Measurements from ENCODE around the gene ITPRIP. TPM values are rescaled to one million over a fixed set of nuclear protein-coding genes. Genes with fewer than 3 reads are reported as not detected.

ITPRIP gene
- total and polyA plus RNA-seq, 2 of the 8 experiments (the other 6 are each of a cell fraction or from before 2014, with no cell fraction given), result 15.3 to 16.9 TPM

DNA sequence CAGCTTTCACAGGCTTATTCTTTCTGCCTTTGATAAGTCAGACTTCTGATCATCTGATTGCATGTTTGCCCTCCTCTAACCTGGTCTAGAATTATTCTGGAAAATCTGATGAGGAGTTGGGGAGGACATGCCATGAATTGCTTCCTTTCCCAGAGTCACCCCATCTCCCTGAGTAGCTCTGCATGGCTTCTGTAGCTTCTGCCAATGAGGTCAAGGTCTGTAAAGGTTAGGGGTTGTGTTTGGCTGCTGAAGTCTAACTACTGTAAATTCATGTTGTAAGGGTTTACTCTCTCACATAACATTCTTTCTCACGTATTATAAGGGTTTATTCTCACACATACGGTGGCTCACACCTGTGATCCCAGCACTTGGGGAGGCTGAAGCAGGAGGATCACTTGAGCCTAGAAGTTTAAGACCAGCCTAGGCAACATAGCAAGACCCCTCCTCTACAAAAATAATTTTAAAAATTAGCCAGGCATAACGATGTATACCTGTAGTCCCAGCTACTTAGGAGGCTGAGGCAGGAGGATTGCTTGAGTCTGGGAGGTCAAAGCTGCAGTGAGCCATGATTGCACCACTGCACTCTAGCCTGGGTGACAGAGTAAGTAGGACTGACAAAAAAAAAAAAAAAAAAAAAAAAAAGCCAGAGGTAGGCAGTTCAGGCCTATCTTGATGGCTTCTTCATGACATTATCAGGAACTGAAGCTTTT, 58.6 kb downstream of the ITPRIP start:
- no peak overlapping the region for H2AFZ ChIP-seq (ENCODE audit: low read length)
- H2BK5ac ChIP-seq (ENCODE audit: low read depth, low read length), result no peak overlapping the region
- H3K23ac ChIP-seq (ENCODE audit: insufficient read length), result no peak overlapping the region
- H3K9ac ChIP-seq (replicated peaks in 1 of 4; ENCODE audit: extremely low read depth in 1 of 4, low read depth in 3 of 4, low read length in 3 of 4), result no peak overlapping the region
- FAIRE-seq, result no peak
- no peak overlapping the region for H3K4me3 ChIP-seq (ENCODE audit: extremely low read depth in 1 of 4, insufficient read depth in 2 of 4, low read depth in 3 of 4, low read length in 4 of 4)
- no peak overlapping the region for H4K8ac ChIP-seq (ENCODE audit: extremely low read depth, insufficient read depth, low read length)
- H3K27me3 ChIP-seq (replicated peaks in 1 of 4; ENCODE audit: control insufficient read depth in 3 of 4, extremely low read depth in 1 of 4, insufficient read depth in 3 of 4, low read length in 3 of 4), result peaks cover 0 to 5% (median 2%) of the 10 kb centered on the region in 4 experiments; a peak in 2 of 7 replicates
- H3K4ac ChIP-seq (replicated peaks; ENCODE audit: insufficient read length, low read depth, low read length), result no peak overlapping the region
- no peak overlapping the region for H3K56ac ChIP-seq (replicated peaks; ENCODE audit: insufficient read length, low read depth, low read length)
- H2BK120ac ChIP-seq (replicated peaks; ENCODE audit: low read depth, low read length), result no peak overlapping the region
- no peak overlapping the region for H4K5ac ChIP-seq (ENCODE audit: insufficient read length, low read depth, low read length)
- ChIA-PET CTCF (ENCODE audit: partially characterized antibody) (interaction anchor here (0.6 to 8.7 kb wide), 13 partner anchors 10 to 1201 kb away, joined by 3 to 146 read pairs (median 3); partner anchors contain the start of gene CFAP58), POLR2A (ENCODE audit: partially characterized antibody) (interaction anchor here (0.7 to 0.8 kb wide), 2 partner anchors 8 to 11 kb away, joined by 3 read pairs; partner anchors contain the start of gene GSTO2)
- no peak overlapping the region for H3K14ac ChIP-seq (ENCODE audit: insufficient read length)
- H3K4me2 ChIP-seq (ENCODE audit: insufficient read depth in 1 of 2, low read depth in 2 of 2, low read length in 2 of 2), result no peak overlapping the region
- H3K36me3 ChIP-seq (ENCODE audit: control insufficient read depth in 2 of 4, insufficient read depth in 4 of 4, low read length in 3 of 4), result peaks cover 0 to 2% (median 0%) of the 10 kb centered on the region in 4 experiments; a peak in 2 of 8 replicates
- H4K20me1 ChIP-seq (replicated peaks in 1 of 2; ENCODE audit: control insufficient read depth in 1 of 2, insufficient read depth in 2 of 2, low read length in 2 of 2), result no peaks in the 10 kb centered on the region
- no peak for DNase-seq (ENCODE audit: low read depth in 1 of 2, low spot score in 2 of 2)
- no peak overlapping the region for H3K18ac ChIP-seq (ENCODE audit: extremely low read depth, low read length)
- H2BK20ac ChIP-seq (ENCODE audit: low read length), result no peak overlapping the region
- no peak overlapping the region for H4K91ac ChIP-seq (replicated peaks; ENCODE audit: insufficient read length, low read length)
- no peak overlapping the region for H2BK12ac ChIP-seq (ENCODE audit: low read depth, low read length)
- no peaks in the 10 kb centered on the region for H3K23me2 ChIP-seq (ENCODE audit: low read depth, low read length)
- H3K27ac ChIP-seq (ENCODE audit: low read depth, low read length), result no peak overlapping the region
- no peaks in the 10 kb centered on the region for H3K9me3 ChIP-seq (ENCODE audit: insufficient read depth in 2 of 2, low read depth in 1 of 2, low read length in 1 of 2)
- no peaks in the 10 kb centered on the region for H3K79me1 ChIP-seq (ENCODE audit: low read depth, low read length)
- no peaks in the 10 kb centered on the region for H3K79me2 ChIP-seq (ENCODE audit: control insufficient read depth in 1 of 2, insufficient read depth in 2 of 2, low read length in 2 of 2)
- 90% methylated on average over 3 of the region's 3 CpGs; no CpG with 5 or more reads in 1 of the 2 experiments for WGBS, 2 experiments (ENCODE audit: extremely low coverage in 1 of 2, insufficient coverage in 1 of 2, insufficient read length in 1 of 2, insufficient replicate concordance in 2 of 2, low coverage in 1 of 2, low lambda C conversion rate in 2 of 2, missing lambda C conversion rate in 1 of 2)
- no peak overlapping the region for H2AK5ac ChIP-seq (ENCODE audit: low read depth, low read length)
- TF ChIP-seq SAP30 (IDR thresholded peaks at IDR 0.05; ENCODE audit: insufficient read depth, insufficient replicate concordance, low read length), result no peak
- TF ChIP-seq SP4 (IDR thresholded peaks at IDR 0.05; ENCODE audit: low read length), result no peak
- TF ChIP-seq GTF2F1 (IDR thresholded peaks at IDR 0.05; ENCODE audit: borderline replicate concordance, low read depth, low read length), result no peak
- no peak for TF ChIP-seq KDM1A (IDR thresholded peaks at IDR 0.05; ENCODE audit: borderline replicate concordance, low read length)
- no peak for TF ChIP-seq TAF1 (IDR thresholded peaks at IDR 0.05; ENCODE audit: low read depth, low read length)
- TF ChIP-seq POU5F1 (IDR thresholded peaks at IDR 0.05; ENCODE audit: low read depth, low read length), result no peak
- TF ChIP-seq JUN (IDR thresholded peaks at IDR 0.05; ENCODE audit: low read depth, low read length), result no peak
- TF ChIP-seq TEAD4 (IDR thresholded peaks at IDR 0.05; ENCODE audit: low read depth, low read length), result no peak
- no peak for TF ChIP-seq EP300 (IDR thresholded peaks at IDR 0.05; ENCODE audit: borderline replicate concordance in 1 of 2, low read depth in 2 of 2, low read length in 2 of 2)
- TF ChIP-seq TCF12 (IDR thresholded peaks at IDR 0.05; ENCODE audit: low read depth, low read length), result no peak
- TF ChIP-seq JUND (IDR thresholded peaks at IDR 0.05; ENCODE audit: low read length), result no peak
- TF ChIP-seq TAF7 (optimal IDR thresholded peaks at IDR 0.05; ENCODE audit: borderline replicate concordance, low read depth, low read length), result no peak
- no peak overlapping the region for H2BK15ac ChIP-seq (ENCODE audit: low read length)
- H3K4me1 ChIP-seq (replicated peaks in 1 of 4; ENCODE audit: control insufficient read depth in 3 of 4, insufficient read depth in 4 of 4, low read length in 3 of 4), result no peaks in the 10 kb centered on the region; a peak in 1 of 7 replicates

All from H1 (cell line).